Brain microvascular endothelial cell (primary cell): ENCODE results near the gene MYL10.

Experiments
- DNase-seq: peaks from one replicate; pipeline ENCODE4 v3.0.0-alpha.2; 2020
- H3K27ac ChIP-seq: fragments of 250-450 bp; sonication (Bioruptor Pico); 2 replicates; pipeline ENCODE4 v1.5.1; 2020; ENCODE audit warnings: mild to moderate bottlenecking, moderate library complexity
- H3K27me3 ChIP-seq: fragments of 250-450 bp; sonication (Bioruptor Pico); replicated peaks from 2 replicates; pipeline ENCODE4 v1.5.1; 2020; ENCODE audit warnings: mild to moderate bottlenecking
- H3K36me3 ChIP-seq: fragments of 250-450 bp; sonication (Bioruptor Pico); replicated peaks from 2 replicates; pipeline ENCODE4 v1.5.1; 2020; ENCODE audit warnings: mild to moderate bottlenecking
- H3K4me3 ChIP-seq: 2 replicates; pipeline ENCODE4 v1.5.1; 2011; ENCODE audit warnings: low read depth, mild to moderate bottlenecking, control low read depth, low read length, moderate library complexity
- in situ Hi-C: cut with HindIII; loops from 2 replicates; pipeline ENCODE4 v1.10.0; 2017; ENCODE audit warnings: low sequenced_read_pairs, low pct_ligation_motif_present
- TF ChIP-seq, protein P1 (sequence below): IDR thresholded peaks from 2 replicates; pipeline ENCODE4 v1.5.1; 2011; ENCODE audit warnings: low read depth, mild to moderate bottlenecking, moderate library complexity, low read length, control low read depth, inconsistent platforms; ENCODE audit errors: missing control alignments

MYL10 gene

DNA sequence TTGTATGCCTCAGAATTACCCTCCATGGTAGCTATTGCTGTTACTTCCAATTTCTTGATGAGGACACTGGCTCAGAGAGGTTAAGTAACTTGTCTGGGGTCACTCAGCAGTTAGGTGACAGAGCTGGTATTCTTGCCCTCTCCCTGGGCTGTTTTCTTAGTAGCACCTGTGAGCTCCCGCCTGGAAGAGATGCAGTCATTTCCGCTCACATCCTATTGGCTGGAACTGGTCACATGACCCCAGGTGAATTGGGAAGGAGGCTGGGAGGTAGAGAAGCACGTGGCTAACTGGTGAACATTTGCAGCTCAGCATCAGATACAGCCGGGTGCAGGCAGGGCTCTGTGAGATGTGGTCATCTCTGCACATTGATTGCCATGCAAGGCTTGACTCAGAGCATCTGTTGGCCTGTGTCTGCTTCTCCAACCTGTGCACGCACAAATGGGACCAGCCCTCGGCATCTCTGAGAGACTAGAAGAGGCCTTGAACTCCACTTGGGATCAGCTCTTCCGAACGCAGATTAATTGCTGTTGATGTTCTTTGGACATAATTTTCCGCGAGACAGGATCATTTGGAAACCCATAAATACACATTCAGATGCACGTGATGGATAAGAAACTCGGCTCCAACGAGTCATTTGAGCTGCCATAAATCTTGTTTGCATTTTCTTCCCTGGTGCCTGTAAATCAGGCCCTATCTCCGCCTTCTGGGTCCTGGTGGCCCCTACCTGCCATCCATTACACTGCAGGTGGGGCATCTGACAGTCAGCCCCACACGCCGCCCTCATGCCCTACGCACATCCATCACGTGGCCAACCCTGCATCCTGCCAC lies 42.8 kb downstream of the MYL10 start:
- in situ Hi-C loops = no loop called here
- no peak for DNase-seq
- Histone ChIP-seq H3K27me3 (no peaks in the 10 kb centered on the region), H3K27ac (no peak overlapping the region), H3K36me3 (no peaks in the 10 kb centered on the region), H3K4me3 (no peak overlapping the region)
- TF ChIP-seq, protein P1, sequence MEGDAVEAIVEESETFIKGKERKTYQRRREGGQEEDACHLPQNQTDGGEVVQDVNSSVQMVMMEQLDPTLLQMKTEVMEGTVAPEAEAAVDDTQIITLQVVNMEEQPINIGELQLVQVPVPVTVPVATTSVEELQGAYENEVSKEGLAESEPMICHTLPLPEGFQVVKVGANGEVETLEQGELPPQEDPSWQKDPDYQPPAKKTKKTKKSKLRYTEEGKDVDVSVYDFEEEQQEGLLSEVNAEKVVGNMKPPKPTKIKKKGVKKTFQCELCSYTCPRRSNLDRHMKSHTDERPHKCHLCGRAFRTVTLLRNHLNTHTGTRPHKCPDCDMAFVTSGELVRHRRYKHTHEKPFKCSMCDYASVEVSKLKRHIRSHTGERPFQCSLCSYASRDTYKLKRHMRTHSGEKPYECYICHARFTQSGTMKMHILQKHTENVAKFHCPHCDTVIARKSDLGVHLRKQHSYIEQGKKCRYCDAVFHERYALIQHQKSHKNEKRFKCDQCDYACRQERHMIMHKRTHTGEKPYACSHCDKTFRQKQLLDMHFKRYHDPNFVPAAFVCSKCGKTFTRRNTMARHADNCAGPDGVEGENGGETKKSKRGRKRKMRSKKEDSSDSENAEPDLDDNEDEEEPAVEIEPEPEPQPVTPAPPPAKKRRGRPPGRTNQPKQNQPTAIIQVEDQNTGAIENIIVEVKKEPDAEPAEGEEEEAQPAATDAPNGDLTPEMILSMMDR = no peak

DNA sequence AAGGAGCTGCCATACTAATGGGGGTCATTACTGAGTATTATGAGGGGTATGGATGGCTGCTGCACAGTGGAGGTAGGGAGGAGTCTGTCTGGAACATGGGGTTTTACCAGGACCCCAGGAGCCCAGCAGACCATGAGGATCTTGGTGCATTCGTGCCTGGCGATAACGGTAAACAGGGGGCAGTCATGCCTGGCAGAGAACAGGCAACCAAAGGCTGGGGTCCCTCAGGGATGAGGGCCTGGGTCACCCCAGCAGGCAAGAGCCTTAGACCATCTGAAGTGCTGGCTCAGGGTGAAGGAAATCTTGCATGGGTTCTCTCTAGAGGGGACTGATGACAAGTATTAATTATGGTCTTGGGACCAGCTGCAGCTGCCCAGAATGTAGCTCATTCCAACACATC lies 46.1 kb downstream of the MYL10 start:
- Histone ChIP-seq H3K4me3 (no peak overlapping the region), H3K36me3 (no peaks in the 10 kb centered on the region), H3K27ac (no peak overlapping the region), H3K27me3 (no peaks in the 10 kb centered on the region)
- TF ChIP-seq, protein P1 = no peak
- DNase-seq = no peak
- in situ Hi-C loops = no loop called here

DNA sequence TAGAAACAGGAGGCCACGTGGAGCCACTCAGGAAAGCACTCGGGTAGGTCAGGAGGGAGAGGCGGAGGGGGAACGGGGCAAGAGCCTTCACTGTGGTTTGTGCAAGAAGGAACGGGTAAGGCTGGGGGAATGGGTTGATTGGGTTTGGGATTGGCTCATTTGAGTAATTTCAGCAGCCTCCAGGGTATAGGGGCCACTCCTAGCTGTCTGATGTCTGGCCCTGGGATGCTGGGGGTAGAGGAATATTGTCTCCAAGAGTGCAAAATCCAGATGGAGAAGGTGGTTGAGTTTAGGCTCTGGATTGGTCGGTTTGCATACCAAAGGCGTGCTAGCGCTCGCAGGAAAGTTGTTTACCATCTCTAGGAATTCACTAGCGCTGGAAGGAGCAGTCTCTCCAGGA lies 47.2 kb downstream of the MYL10 start:
- H3K4me3 ChIP-seq = no peak overlapping the region
- TF ChIP-seq, protein P1 = no peak
- in situ Hi-C loops = no loop called here
- no peak for DNase-seq
- H3K27me3 ChIP-seq = no peaks in the 10 kb centered on the region
- no peak overlapping the region for H3K27ac ChIP-seq
- H3K36me3 ChIP-seq = no peaks in the 10 kb centered on the region

DNA sequence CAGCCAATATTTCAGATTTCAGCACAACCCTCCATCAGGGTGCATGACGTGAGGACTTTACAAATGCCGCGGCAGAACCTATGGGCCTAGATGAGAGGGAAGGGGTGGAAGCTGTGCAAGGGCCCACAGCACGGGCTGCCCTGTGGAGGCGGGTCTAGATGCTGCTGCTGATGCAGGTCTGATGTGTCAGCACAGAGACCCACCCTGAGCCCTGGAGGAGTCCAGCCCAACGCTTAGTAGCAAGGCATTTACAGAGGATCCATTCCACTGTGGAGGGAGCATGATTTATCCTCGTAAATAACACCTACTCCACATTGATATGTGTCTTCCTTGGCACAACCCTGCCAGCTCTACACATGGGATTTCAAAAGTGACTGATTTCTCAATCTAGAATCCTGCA lies 48.5 kb downstream of the MYL10 start:
- in situ Hi-C loops = no loop called here
- Histone ChIP-seq H3K36me3 (no peaks in the 10 kb centered on the region), H3K4me3 (no peak overlapping the region), H3K27me3 (no peaks in the 10 kb centered on the region), H3K27ac (no peak overlapping the region)
- no peak for DNase-seq
- TF ChIP-seq, protein P1 = no peak

DNA sequence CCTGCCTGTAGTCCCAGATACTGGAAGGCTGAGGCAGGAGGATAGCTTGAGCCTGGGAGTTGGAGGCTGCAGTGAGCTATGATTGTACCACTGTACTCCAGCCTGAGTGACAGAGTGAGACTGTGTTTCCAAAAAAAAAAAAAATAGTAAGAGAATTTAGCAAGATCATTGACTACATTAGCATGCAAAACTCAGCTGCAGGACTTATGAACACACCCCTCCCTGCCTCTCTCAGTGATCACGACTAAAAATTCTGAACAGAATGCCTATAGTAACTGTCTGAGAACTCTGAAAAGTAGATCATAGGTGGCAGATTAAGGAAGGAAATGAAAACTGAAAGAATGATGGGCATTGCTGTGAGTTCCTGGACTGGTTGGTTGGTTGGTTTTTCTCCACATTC lies 50.5 kb downstream of the MYL10 start:
- no peak for DNase-seq
- in situ Hi-C loops = no loop called here
- Histone ChIP-seq H3K27me3 (no peaks in the 10 kb centered on the region), H3K36me3 (no peaks in the 10 kb centered on the region), H3K4me3 (no peak overlapping the region), H3K27ac (no peak overlapping the region)
- TF ChIP-seq, protein P1 = no peak

DNA sequence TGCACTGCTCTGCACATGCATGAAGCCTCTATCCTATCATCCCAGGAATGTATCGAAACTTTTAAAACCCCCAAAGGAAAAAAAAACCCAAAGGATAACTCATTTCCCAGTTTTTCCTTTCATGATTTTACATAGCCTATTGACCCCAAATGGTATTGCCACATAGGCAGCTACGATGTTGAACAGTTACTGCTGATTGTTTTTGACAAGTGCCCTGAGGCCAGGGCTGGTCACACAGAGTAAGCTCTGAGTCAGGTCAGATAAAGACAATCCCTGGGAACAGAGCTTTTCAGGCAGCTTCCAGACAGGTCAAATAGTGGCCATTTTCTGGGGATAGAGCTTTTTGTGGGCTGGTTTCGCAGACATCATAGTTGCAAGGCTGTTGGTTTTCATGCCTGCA lies 52.1 kb downstream of the MYL10 start:
- in situ Hi-C loops = no loop called here
- Histone ChIP-seq H3K36me3 (no peaks in the 10 kb centered on the region), H3K27me3 (no peaks in the 10 kb centered on the region), H3K27ac (no peak overlapping the region), H3K4me3 (no peak overlapping the region)
- TF ChIP-seq, protein P1 = no peak
- DNase-seq = no peak
